Kidney epithelial cell (primary cell): Measurements from ENCODE around the gene CES3. TPM values are rescaled to one million over a fixed set of nuclear protein-coding genes. Genes with fewer than 3 reads are reported as not detected.
A peak's percentile ranks its signal among the peaks of the same experiment; 100 is the strongest.

Experiments used
- DNase-seq: peaks from one replicate; pipeline ENCODE4 v3.0.0-alpha.2; 2010; ENCODE audit warnings: low read depth
- H3K27me3 ChIP-seq: 2 replicates; pipeline ENCODE4 v1.6.0; 2011; ENCODE audit warnings: low read length; ENCODE audit not compliant: control insufficient read depth, insufficient read depth
- H3K36me3 ChIP-seq: 2 replicates; pipeline ENCODE4 v1.5.1; 2011; ENCODE audit warnings: low read length; ENCODE audit not compliant: control insufficient read depth, insufficient read depth
- H3K4me3 ChIP-seq: 2 replicates; pipeline ENCODE4 v1.5.1; 2011; ENCODE audit warnings: low read depth, mild to moderate bottlenecking, control low read depth, low read length
- total RNA-seq: library from RNA; depleted of rRNA; stranded (reverse); fragments of >200 nt; gene quantifications from 2 replicates; pipeline ENCODE4 v1.2.3, GENCODE V29; 2015
- TF ChIP-seq, protein P1 (sequence below): IDR thresholded peaks from 2 replicates; pipeline ENCODE4 v1.5.1; 2011; ENCODE audit warnings: mild to moderate bottlenecking, moderate library complexity, low read length, control low read depth, inconsistent platforms; ENCODE audit not compliant: insufficient read depth, poor library complexity, severe bottlenecking

Gene CES3
- total RNA-seq, 1 donor from 2014 or later: not detected

DNA sequence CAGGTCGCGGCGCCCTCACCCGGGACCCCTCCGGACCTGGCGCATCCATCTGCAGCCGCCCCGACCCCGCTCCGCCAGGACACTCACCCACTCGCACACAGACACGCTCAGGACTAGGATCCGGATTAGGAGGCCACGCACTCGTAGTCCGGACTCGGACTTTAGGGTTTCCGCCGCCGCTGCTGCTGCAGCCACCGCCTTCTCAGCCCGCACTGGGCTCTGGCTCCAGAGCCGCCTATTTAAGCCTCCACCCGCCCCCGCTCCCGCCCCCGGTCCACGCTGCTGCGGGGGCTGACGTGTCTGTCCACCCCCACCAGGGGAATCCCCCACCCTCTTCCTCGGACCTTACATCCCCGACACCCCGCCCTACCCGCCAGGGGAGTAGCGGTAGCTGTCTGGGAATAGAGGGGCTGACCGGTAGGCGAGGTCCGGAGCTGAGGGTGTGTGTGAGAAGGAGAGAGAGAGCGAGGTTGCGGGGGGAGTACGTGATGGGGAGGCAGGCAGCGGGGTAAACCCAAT is 35.7 kb upstream of the CES3 start, which contains the start of gene RRAD:
RRAD (minus strand) TSS at position 214 of the 519 bp plus-strand sequence. CDS start 356 bp downstream, outside the sequence.
- no peaks in the 10 kb centered on the region for H3K36me3 ChIP-seq
- DNase-seq: peak; percentile 61
- H3K4me3 ChIP-seq: peak within 1 kb of the TSS; percentile 60
- TF ChIP-seq, protein P1, sequence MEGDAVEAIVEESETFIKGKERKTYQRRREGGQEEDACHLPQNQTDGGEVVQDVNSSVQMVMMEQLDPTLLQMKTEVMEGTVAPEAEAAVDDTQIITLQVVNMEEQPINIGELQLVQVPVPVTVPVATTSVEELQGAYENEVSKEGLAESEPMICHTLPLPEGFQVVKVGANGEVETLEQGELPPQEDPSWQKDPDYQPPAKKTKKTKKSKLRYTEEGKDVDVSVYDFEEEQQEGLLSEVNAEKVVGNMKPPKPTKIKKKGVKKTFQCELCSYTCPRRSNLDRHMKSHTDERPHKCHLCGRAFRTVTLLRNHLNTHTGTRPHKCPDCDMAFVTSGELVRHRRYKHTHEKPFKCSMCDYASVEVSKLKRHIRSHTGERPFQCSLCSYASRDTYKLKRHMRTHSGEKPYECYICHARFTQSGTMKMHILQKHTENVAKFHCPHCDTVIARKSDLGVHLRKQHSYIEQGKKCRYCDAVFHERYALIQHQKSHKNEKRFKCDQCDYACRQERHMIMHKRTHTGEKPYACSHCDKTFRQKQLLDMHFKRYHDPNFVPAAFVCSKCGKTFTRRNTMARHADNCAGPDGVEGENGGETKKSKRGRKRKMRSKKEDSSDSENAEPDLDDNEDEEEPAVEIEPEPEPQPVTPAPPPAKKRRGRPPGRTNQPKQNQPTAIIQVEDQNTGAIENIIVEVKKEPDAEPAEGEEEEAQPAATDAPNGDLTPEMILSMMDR: no peak
- H3K27me3 ChIP-seq: no peaks in the 10 kb centered on the region

DNA sequence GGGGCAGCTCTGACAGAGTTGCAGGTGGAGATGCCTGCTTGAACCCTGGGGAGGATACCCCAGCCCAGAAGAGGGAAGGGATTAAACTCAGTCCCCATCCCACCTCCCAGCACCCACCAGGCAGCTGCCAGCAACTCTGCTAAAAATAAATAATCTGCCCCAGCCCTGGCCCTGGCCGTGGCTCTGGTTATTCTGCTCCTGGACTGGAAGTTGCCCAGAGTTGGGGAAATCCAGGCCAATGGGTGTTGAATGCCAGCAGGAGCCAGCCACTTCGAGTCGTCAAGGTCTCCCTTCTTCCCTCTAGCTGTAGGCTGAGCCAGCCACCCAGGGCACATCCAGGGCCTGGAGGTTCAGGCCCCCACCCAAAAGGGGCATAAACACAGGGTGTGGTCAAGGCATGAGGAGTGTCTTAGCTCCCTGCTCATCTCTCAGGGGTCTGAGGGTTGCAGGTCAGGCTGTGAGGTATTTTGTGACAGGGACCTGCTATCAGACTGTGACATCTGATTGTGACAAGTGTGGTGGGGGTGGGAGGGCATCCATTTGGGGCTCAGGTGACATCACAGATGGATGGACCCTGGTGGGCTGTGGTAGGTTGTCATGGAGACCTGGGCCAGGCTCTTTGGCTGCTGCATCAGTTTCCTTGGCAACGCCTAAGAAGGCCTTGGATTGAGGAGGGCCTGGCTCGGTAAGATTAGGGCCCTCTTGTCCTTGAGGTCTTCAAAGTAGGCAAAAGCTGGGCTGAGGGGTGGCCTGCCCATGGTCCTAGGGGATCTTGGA is 34.7 kb upstream of the CES3 start:
- DNase-seq: no peak
- no peaks in the 10 kb centered on the region for H3K36me3 ChIP-seq
- H3K4me3 ChIP-seq: no peak overlapping the region
- TF ChIP-seq, protein P1: no peak
- H3K27me3 ChIP-seq: no peaks in the 10 kb centered on the region

DNA sequence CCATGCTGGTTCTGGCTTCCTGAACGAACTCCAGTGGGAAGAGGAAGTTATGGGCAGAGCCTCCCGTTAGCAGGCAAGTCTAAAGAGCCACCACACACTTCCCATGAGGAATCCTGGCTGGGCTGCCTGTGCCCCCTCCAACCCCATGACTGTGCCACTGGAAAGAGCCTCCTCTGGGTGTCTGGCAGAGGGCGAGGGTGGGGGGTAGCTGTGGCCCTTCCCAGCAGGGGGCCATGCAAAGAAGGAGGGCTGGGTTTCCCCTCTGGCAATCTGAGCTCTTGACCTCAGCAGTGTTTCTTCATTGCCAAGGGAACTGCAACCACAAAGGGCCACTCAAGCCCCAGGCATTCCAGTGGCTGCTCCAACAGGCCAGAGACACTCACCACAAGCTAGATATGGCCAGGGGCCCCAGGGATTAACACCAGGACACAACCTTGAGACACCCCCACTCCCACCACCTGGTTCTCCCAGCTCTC is 34.1 kb upstream of the CES3 start:
- Histone ChIP-seq H3K4me3 (no peak overlapping the region), H3K36me3 (no peaks in the 10 kb centered on the region), H3K27me3 (no peaks in the 10 kb centered on the region)
- TF ChIP-seq, protein P1: no peak
- DNase-seq: peak; percentile 94

DNA sequence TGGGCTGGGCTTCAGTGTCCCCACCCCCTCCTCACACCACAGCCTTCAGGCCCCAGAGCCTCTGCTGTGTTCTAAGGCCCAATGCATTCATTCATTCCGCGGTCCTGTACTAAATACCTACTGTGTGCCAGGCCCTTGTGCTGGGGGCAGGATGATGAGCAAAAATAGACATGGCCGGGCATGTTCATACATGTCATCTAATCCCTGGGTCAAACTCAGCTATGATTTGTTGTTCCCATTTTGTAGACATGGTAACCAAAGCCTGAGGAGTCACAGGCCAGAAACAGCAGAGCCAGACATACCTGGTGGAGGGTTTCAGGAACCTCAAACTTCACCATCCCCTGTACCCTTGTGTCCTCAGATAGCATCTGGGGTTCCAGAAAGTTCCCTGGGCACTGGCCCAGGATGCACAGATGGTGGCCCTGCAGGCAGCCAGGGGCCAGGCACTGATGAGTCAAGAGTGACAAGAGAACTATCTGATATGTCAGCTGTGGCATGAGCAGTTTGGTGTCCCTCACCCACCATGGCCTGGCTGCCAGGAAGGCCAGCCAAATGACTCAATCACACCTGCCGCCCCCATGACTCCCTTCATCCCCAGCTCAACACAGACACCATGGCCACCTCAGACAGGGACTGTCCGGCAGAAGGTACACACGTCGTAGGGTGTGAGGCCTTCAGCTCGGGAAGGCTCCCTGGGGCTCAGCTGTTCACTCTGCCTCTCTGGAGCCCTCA is 33.0 kb upstream of the CES3 start:
- DNase-seq: no peak
- TF ChIP-seq, protein P1: no peak
- H3K4me3 ChIP-seq: no peak overlapping the region

DNA sequence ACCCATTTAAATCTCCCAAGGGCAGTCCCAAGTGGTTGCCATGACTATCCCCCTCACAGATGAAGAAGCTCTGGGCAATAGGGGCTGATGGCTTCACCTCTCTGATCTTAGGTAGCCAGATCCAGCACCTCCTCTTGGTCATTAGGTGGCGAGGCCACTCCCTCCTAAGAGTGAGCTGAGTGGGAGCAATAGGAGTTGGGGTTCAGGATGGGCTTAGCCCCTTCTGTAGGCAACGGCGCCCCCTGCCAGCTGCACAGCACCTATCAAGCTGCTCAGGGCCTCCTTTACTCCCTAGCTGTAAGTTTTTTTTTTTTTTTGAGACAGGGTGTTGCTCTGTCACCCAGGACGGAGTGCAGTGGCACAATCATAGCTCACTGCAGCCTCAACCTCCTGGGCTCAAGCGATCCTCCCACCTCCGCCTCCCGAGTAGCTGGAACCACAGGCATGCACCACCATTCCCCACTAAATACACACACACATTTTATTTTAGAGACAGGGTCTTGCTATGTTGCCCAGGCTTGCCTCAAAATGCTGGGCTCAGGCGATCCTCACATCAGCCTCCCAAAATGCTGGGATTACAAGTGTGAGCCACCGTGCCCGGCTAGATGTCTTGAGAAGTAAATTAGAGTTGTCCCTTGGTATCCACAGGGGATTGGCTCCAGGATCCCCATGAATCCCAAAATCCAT is 32.2 kb upstream of the CES3 start:
- no peak for DNase-seq
- Histone ChIP-seq H3K27me3 (no peaks in the 10 kb centered on the region), H3K36me3 (no peaks in the 10 kb centered on the region), H3K4me3 (no peak overlapping the region)
- TF ChIP-seq, protein P1: peak; percentile 66

More for the DNA sequence above, 33.0 kb upstream of the CES3 start:
- Histone ChIP-seq H3K36me3 (no peaks in the 10 kb centered on the region), H3K27me3 (no peaks in the 10 kb centered on the region)
